HG02623 (cell line): ENCODE data around the gene DGKI.

Experiments
- ATAC-seq: cut with Tn5 transposase; IDR thresholded peaks from one replicate; pipeline ENCODE4 v1.9.1; 2021; ENCODE audit warnings: moderate library complexity; ENCODE audit not compliant: unreplicated experiment

DGKI gene

DNA sequence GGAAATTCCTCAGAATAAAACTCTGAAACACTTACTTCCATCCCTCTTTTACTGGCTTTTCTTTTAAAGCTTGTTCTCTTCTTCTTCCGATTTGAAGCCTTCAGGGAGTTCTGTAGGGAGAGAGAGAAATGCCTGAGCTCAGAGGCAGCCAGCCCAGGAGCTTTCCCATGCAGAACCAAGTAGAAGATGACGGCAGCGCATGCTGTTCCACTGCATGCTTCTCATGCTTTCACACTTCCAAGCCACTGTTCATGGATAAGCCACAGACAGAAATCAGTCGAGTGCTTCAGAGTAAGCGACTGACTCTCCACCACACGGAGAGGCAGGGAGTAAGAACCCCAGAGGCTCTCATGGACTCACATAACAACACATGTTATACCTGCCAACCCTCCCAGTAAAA, 237.3 kb downstream of the DGKI start:
- no peak for ATAC-seq

DNA sequence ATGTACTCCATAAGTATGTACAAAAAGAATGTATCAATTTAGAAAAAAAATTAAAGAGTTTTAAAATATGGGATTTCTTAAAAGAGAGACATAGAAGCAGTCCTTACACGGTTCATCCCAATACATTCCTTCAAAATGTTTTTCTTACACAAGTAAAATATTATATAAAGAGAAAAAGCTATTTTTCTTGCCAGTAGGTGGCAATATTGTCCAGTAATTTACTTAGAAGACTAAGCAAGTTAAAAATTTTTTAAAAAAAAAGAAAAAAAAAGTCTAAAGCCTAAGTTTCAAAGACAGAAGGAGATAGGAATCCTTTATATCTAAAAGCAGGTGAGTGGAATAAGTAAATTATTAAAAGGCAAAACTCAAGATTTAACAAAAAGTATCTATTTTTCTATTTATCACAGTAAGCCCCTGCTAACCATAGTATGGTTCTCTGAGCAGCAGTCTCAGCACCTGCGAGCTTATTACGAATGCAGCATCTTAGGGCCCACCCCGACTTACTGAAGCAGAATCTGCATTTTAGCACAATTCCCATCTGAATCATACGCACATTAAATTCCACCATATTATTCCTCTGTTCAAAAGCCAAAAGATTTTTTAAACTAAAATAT, 240.6 kb downstream of the DGKI start:
- ATAC-seq: no peak

DNA sequence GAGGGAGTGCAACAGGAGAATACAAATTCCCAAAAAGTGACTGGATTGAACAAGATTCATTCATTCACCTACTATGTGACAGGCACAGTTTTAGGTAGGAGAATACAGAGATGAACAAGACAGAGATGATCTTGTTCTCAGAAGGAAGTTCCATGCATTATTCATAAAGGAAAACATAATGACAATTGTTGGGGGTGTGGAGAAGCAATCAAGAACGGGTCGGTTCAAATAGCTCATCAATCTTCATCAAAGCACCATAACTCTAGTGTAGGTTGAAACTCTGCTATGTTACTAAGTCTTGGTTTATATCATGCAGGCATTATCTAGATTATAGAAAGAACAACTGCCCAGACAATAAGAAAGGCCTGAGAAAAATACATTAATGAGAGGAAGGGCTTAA, 243.7 kb downstream of the DGKI start:
- no peak for ATAC-seq

DNA sequence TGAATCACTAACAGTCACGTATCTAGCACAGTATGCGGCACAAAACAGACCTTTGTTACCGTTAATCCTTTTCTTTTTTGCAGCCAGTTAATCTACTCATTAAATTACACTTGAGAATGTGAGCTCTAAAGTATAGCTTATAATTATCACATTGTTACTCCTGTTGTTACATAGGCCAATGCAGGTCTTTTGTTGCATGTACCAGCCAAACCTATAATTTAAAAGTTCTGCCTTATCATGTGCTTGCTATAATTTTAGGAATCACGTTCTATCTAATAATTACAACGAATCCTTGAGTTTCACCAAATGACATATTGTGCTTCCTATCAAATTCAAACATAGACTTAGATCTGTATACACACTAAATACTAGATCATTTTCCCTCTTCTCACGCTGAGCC, 245.1 kb downstream of the DGKI start:
- ATAC-seq: no peak

DNA sequence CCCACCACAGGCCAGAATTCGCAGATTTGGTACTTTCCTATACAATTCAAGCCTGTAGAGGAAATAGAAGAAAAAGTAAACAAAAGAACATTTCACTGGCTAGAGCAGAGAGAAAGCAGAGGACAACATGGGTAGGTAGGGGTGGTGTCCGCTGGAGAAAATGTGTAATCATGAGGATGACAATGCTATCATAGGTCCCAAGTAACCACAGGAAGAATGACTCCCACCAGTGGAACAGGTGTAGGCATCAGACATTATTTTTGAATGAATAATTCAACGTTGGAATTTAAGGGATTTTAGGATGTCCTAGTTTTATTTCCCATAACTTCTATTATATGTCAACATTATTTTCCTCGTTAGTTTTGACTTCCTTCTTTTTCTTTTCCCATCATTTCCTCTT, 248.9 kb downstream of the DGKI start:
- ATAC-seq: no peak

DNA sequence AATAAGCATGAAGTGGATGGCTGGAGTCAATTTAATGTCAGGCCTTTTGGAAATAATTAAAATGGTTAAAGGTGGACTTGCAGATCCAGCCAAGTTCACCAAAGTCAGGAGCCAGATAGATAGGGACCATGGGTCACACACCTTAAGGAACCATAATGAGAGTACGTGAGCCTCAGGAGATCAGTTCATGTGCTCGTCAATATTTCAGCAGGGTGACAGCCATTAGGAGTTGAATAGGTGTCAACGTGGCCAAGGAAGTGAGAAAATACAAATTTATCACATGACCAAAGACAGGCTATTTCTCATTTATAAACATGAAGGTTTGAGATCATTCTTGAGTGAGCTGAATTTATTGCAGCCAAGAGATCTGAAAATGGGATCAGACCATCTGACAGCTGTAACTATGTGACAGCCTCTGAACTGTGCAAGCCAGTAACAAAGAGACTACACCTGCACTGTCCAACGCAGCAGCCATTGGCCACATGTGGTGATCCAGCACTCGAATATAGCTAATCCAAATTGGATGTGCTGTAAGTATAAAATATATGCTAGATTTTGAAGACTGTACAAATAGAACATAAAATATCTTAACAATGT, 253.6 kb downstream of the DGKI start:
- ATAC-seq: no peak

DNA sequence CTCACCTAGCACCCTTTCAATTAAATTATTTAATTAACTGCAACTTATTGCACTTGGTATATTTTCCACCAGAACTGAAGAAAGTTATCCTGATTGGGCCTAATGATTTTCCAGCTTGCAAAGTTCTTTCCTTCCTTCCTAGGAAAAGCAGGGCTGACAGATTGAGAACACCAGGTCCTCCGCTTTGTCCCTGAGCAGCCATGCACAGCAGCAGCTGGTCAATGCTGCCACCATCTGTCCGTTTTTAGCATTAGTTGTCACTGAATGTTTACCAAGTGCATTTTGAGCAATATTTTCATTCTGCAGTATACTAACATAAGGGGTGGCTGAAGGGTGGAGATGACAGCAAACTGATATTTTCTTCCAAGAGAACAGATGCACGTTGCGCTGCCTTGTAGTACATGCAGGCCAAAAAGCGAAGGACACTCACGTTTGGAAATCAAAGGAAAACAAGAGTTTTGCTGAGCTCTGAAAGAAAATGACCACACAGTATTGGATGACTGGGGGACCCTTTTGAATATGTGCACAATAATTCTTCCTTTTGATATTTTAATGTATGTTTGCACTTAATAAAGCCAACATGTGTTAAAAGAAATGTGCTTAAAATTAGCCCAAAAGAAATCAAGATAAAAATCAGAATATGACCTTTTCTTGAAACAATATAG, 254.4 kb downstream of the DGKI start:
- ATAC-seq: peak; percentile 77

DNA sequence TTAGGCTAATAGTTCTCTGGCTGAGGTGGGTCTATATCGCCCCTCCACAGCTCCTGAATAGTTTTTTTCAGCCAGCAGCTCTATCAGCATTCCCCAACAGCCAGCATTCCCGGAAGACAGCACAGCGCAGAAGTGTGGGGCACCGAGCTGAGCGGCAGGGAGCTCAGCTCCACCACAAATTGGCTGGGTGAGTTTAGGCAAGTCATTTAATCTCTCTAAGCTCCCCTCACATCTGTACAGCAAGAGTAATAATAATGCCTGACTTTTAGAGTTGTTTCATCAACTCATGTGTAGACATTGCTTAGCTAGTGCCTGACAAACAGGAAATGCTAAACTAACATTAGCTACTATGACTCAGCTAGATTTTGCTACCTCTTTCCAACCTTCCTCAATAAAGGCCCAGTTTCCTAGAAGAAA, 255.3 kb downstream of the DGKI start:
- ATAC-seq: no peak

DNA sequence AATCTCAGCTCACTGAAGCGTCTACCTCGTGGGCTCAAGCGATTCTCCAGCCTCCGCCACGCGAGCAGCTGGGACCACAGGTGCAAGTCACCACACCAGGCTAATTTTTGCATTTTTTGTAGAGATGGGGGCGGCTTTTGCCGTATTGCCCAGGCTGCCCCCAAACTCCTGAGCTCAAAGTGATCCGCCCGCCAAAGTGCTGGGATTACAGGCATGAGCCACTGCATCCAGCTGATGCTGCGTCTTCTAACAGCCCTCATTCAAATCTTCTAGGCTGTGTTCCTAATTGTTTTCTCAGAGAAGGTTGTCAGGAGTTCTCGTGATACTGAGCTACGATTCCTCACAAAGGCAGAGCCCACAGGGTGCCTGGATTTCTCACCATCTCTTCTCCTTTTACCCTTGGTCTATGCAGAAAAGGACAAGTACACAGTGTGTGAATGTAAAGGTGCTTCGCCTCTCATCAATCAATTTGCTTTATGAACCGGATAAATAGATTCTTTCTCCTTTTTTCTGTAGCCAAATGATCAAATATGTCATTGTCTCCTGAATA, 255.9 kb downstream of the DGKI start:
- no peak for ATAC-seq

DNA sequence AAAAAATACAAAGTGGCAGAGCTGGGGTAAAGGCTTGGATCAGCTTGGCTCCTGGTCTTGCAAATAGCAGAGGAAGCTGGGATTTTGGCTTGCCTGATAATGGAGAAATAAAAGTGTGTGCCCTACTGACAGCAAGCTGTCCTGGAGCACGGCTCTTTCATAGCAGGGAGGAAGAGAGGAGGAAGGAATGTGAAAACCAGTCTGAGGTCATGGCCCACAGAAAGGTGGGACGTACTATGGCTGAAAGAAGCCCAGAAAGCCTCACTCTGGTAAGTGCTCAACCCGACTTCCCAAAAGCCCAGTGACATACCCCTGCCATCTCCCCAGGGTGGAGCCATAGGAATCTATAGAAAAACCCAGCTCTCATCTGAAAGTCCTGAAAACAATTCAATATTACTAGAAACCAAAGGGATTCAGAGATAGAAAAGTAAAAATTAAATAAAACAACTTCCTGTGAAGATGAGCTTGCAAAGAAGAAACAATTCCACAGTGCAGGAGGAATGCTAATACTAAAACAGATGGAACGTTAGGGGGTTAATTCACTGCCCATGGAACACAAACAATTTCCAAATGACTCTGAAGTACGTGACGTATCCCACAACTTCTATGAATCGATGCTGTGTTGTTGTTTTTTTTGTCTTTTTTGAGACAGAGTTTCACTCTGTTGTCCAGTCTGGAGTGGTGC, 256.6 kb downstream of the DGKI start:
- no peak for ATAC-seq

DNA sequence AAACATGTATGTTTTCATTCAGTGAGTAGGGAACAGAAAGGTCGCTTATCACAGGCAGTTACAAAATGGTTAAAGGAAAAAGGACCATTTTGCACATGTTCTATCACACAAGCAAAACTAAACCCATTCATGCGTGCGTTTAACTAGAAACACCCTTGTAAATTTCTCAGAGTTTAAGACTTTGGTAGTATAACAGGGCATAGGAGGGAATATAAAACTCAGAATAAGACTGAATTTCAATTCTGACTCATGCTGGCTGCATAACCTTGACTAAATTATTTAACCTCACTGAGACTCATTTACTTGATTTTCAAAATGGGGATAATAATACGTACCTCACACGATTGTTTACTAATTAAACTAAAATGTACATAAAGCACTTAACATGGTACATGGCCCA, 259.4 kb downstream of the DGKI start:
- ATAC-seq: no peak

DNA sequence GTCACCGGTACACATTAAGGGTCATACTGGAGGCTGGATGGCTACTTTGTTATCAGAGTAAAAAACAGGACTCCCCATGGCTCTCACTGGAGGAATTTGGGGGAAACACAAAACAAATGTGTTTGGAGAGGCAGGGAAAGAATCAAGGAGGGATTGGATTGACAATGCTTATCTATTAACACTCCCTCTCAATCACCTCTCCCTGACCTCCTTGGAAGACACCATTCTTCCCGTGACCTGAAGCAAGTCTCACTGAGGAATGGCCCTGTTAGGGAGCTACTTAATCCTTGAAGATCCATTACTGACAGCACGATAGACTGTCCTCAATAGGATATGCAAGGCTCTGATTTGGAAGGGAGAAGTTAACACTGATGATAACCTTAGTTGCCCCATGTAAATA, 261.2 kb downstream of the DGKI start:
- no peak for ATAC-seq

DNA sequence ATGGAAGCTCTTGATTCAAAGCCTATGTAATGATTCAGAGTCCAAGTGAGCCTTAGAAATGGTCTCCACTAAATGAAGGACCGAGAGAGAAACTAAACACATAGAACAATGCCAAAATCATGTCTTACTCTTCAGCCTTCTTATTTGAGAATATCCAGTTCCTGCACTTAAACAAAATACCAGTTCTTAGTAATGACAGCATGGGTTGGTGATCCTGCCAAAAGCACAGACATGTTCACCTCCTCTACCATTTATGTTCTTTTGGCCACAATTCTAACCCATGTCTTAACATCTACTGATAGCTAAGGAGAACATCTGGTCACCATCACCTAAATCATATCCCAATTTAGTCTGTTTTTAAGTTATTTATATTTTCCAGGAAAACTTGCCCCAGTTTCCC, 263.6 kb downstream of the DGKI start:
- no peak for ATAC-seq

DNA sequence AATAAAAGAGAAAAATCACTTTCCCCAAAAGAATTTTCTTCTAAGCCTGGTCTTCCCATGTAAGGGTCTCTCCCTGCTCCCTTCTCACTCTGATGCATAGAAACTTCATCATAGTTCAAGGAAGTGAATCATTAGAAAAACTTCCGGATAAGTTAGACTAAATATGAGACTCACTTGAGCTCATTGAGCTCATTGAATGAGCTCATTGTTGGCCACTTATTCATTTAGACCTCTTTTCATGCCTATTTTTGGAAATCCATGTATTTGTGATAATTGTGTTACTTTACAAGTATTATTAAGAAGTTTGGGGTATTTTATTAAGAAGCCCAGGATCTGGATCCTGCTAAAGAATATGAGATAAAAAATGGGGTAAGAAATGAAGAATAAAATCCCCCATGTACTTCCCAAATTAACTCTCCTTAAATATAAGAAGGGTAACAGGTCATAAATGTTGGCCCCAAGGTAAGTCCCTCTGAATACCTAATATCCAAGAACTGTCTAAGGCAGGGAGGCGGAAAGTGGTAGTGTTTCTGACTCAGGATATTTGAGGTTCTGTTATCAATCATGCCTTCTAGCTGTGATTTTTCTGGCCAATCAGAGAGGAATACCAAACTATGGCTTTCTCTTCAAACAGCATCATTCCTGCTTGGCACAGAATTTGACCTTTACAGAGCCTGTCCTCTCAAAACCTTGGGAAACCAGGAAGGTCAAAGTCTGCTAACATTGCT, 266.7 kb downstream of the DGKI start:
- no peak for ATAC-seq

DNA sequence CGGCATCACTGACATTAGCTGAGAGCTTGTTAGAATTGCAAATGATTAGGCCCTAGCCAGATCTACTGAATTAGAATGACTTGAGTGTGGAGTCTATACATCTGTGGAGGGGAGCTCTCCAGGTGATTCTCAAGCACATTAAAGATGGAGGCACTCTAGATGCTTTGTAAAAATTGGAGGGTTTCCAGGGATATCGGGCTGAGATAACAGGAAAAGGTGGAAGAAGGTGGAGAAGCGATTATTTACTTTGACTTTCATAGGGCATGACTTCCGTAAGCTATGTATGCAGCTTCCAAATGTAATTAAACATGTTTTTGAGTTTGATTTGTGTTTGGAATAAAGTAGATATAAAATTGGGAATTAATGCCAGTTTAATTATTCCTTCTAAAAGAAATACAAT, 268.2 kb downstream of the DGKI start:
- ATAC-seq: no peak

DNA sequence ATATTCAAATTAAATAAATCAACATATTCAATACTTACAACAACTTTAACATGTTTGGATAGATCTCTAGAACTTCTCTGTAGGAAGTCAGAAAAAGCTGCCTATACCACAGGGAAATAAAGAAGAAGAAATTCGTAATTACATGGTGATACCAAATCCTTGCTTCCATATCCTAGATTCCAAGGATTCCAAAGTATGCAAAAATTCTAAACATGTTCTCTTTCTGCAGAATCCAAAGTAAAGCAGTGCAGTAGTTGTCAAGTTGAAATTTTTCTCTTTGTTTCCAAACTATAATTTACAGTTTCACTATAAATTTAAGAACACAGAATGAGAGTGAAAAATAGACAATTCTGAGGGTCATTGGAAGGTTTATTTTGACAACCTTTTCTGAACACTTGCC, 269.6 kb downstream of the DGKI start:
- no peak for ATAC-seq

DNA sequence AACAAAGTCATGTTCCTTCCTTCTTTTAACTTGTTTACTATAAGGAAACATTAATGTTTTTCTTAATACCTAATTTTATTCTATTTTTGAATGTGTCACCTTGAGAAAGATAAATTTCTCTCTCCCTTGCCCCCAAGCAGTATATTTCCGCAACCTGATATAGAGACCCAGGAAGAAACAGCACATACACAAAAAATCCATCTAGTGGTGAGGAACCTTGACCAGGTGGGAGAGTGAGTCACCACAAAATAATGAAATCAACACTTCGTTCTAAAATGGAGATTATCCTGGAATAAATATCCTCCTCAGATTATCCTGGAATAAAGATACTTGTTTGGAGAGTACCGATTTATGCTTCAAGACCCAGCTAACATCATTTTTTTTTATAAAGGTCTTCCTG, 270.3 kb downstream of the DGKI start:
- no peak for ATAC-seq

DNA sequence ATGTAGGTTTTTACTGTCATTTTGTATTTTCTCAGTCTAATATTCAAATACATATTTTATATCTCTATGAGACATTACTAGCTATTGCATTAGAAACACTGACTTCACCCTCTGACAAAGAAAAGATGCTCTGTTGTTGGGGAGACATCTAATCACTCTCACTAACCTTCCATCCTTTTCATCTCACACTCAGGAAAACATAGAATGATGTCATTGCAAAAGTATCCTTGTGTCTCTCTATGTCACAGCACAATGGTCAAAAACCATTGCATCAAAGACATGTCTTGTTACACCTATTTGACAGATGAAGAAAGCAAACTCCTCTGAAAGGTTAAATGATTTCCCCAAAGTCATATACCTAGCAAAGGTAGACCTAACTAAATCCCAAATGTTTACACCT, 272.0 kb downstream of the DGKI start:
- ATAC-seq: no peak

DNA sequence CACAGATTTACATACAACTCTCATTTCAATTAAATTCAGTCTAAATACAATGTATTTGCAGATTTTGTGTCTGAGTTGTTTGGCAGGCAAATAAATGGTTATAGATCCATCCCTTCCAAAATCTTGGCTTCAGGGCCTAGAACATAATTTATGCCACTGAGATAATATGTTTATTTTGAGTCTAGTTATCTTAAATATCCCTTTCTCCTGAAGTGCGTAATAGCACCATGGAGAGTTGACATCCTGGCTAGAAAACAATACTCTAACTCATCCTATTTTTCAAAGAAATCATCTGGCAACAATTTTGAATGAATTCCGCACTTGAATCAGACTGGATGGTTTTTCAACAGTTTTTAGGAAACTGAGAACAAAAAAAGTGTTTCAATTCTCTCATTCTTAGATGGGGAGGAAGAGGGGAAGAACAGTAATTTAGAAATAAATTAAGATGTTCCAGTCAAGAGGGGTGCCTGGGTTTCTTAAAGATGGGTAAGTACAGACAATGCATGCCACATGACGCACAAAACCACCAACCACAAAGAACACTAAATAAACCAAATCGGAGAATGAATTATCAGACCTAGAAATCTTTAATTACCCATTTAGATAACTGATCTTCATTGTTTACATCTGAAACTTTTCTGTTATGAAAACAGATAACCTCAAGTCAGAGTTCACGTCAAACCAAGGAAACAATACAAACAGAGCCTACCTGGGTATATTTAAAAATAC, 274.6 kb downstream of the DGKI start:
- no peak for ATAC-seq

DNA sequence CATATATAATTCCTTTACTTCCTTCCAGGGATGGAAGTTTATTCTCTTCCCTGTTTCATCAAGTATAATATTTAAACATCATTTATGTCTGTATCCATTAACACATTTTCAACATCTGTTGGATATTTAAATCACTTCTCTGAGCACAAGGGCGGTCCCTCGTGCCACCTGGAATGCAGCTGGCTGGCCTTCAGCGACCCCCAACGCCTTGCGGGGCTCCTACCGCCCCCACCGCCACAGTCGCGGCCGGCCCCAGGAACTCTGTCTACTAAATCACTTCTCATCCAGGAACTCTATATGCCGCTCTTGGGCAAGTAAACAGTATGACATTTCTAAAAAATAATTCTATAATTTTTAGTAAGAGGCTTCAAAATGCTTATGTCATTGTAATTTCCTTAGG, 282.1 kb downstream of the DGKI start:
- no peak for ATAC-seq

DNA sequence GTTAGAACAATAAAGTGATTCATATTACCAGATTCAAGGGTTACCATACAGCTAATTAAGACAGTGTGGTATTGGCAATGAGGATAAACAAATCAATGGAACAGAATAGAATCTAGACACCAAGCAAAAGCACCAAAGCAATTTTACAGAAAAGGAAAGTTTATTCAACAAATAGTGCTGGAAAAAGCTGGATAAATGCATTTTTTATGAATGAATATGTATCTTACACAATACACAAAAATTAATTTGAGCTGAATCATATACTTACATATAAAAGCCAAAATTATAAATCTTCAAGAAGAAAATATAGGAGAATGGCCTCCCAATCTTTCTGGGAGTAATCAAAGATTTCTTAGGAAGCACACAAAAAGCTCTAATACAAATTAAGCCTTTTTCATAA, 282.8 kb downstream of the DGKI start:
- ATAC-seq: no peak
